IMR-90 (cell line): ENCODE data around the gene AHCYL1. TPM values are rescaled to one million over a fixed set of nuclear protein-coding genes. Genes with fewer than 3 reads are reported as not detected.

Experiments
- ATAC-seq: fragments of 200-7000 bp; cut with Tn5 transposase; 2 replicates; pipeline ENCODE4 v1.9.1; 2020; ENCODE audit warnings: low read depth, mild to moderate bottlenecking, moderate library complexity
- BruUV-seq: library from RNA; stranded (reverse); fragments of 400-500 nt; replicated peaks from 2 replicates; lab custom pipeline; 2021; lab: Mats Ljungman, UMichigan
- CTCF ChIA-PET: fragments of 300-600 bp; formaldehyde crosslinking; extraction: SDS; loops from one replicate; lab custom pipeline; 2021; ENCODE audit warnings: antibody characterized with exemption; lab: Yijun Ruan, JAX
- POLR2A ChIA-PET: fragments of 300-600 bp; sonication (Branson Sonifier 250); formaldehyde crosslinking; loops from one replicate; lab custom pipeline; 2022; ENCODE audit warnings: antibody characterized with exemption; ENCODE audit not compliant: unreplicated experiment; lab: Charles Lee
- DNase-seq: peaks from one replicate; pipeline ENCODE4 v3.0.0; 2013
- H2AFZ ChIP-seq: replicated peaks from 2 replicates; pipeline ENCODE3; 2013; ENCODE audit warnings: low read length, mild to moderate bottlenecking; ENCODE audit not compliant: poor library complexity
- H2AK5ac ChIP-seq: 2 replicates; pipeline ENCODE4 v1.6.1; 2013; ENCODE audit warnings: low read depth, low read length, inconsistent platforms
- H2AK9ac ChIP-seq: replicated peaks from 2 replicates; pipeline ENCODE3; 2013; ENCODE audit warnings: mild to moderate bottlenecking, low read depth, low read length, moderate library complexity; ENCODE audit not compliant: poor library complexity
- H2BK120ac ChIP-seq: 2 replicates; pipeline ENCODE4 v1.6.1; 2013; ENCODE audit warnings: low read depth, low read length, inconsistent platforms
- H2BK15ac ChIP-seq: 3 replicates; pipeline ENCODE4 v1.6.1; 2013; ENCODE audit warnings: low read depth, low read length, inconsistent platforms
- H2BK20ac ChIP-seq: 2 replicates; pipeline ENCODE4 v1.6.1; 2013; ENCODE audit warnings: low read depth, mild to moderate bottlenecking, inconsistent platforms, low read length, moderate library complexity
- H2BK5ac ChIP-seq: 2 replicates; pipeline ENCODE4 v1.6.1; 2013; ENCODE audit warnings: mild to moderate bottlenecking, low read depth, low read length, inconsistent platforms; ENCODE audit not compliant: poor library complexity, severe bottlenecking
- H3K14ac ChIP-seq: replicated peaks from 2 replicates; pipeline ENCODE4 v1.6.1; 2013; ENCODE audit warnings: low read depth, low read length, inconsistent platforms
- H3K18ac ChIP-seq: 2 replicates; pipeline ENCODE4 v1.6.1; 2013; ENCODE audit warnings: low read depth, low read length, control low read depth
- H3K23ac ChIP-seq: 2 replicates; pipeline ENCODE4 v1.6.1; 2013; ENCODE audit warnings: low read depth, low read length, inconsistent platforms
- H3K27ac ChIP-seq: 2 replicates; pipeline ENCODE4 v1.5.1; 2013; ENCODE audit warnings: mild to moderate bottlenecking, control low read depth, low read length; ENCODE audit not compliant: insufficient read depth
- H3K27me3 ChIP-seq: 2 replicates; pipeline ENCODE4 v1.6.1; 2013; ENCODE audit warnings: low read length; ENCODE audit not compliant: control insufficient read depth, insufficient read depth
- H3K36me3 ChIP-seq: 2 replicates; pipeline ENCODE4 v1.6.1; 2013; ENCODE audit warnings: low read length, mixed read lengths; ENCODE audit not compliant: control insufficient read depth, insufficient read depth
- H3K4ac ChIP-seq: 2 replicates; pipeline ENCODE4 v1.6.1; 2013; ENCODE audit warnings: low read depth, low read length, inconsistent platforms
- H3K4me1 ChIP-seq: 2 replicates; pipeline ENCODE4 v1.6.1; 2013; ENCODE audit warnings: low read length, mixed read lengths; ENCODE audit not compliant: control insufficient read depth, insufficient read depth
- H3K4me2 ChIP-seq: 2 replicates; pipeline ENCODE4 v1.6.1; 2013; ENCODE audit warnings: low read depth, mild to moderate bottlenecking, control low read depth, low read length, moderate library complexity
- H3K4me3 ChIP-seq: 2 replicates; pipeline ENCODE4 v1.5.1; 2013; ENCODE audit warnings: low read depth, mild to moderate bottlenecking, control low read depth, low read length, moderate library complexity; ENCODE audit not compliant: insufficient read depth
- H3K56ac ChIP-seq: 2 replicates; pipeline ENCODE4 v1.6.1; 2013; ENCODE audit warnings: low read length, inconsistent platforms; ENCODE audit not compliant: insufficient read depth; ENCODE audit errors: extremely low read depth
- H3K79me1 ChIP-seq, 2 experiments: 2 replicates each; pipeline ENCODE4 v1.6.1; 2013; ENCODE audit warnings: low read length in 2 of 2, inconsistent platforms in 1 of 2, low read depth in 1 of 2
- H3K9ac ChIP-seq: 2 replicates; pipeline ENCODE4 v1.6.1; 2013; ENCODE audit warnings: low read depth, low read length, control low read depth
- H3K9me1 ChIP-seq: 2 replicates; pipeline ENCODE4 v1.6.1; 2013; ENCODE audit warnings: low read length, inconsistent platforms; ENCODE audit not compliant: insufficient read depth
- H3K9me3 ChIP-seq: 2 replicates; pipeline ENCODE4 v1.6.1; 2013; ENCODE audit warnings: low read length; ENCODE audit not compliant: control insufficient read depth, insufficient read depth
- H4K20me1 ChIP-seq: 2 replicates; pipeline ENCODE4 v1.6.1; 2013; ENCODE audit warnings: low read length, inconsistent platforms; ENCODE audit not compliant: insufficient read depth
- H4K5ac ChIP-seq: 2 replicates; pipeline ENCODE4 v1.6.1; 2013; ENCODE audit warnings: mild to moderate bottlenecking, low read depth, low read length, control low read depth
- H4K8ac ChIP-seq, 2 experiments: 2 replicates each; pipeline ENCODE4 v1.6.1; 2013; ENCODE audit warnings: low read depth in 2 of 2, low read length in 2 of 2, control low read depth in 1 of 2, inconsistent platforms in 1 of 2
- H4K91ac ChIP-seq: 2 replicates; pipeline ENCODE4 v1.6.1; 2013; ENCODE audit warnings: low read depth, low read length, inconsistent platforms; ENCODE audit not compliant: insufficient read depth
- CEBPB ChIP-seq: IDR thresholded peaks from 2 replicates; pipeline ENCODE4 v1.6.1; 2012; ENCODE audit warnings: low read depth, low read length, improper control_type of control experiment
- FOS ChIP-seq: fragments of 150-350 bp; IDR thresholded peaks from 2 replicates; pipeline ENCODE4 v1.6.1; 2016; ENCODE audit warnings: low read depth, low read length
- MAZ ChIP-seq: IDR thresholded peaks from 2 replicates; pipeline ENCODE4 v1.6.1; 2012; ENCODE audit warnings: low read depth, mild to moderate bottlenecking, low read length, improper control_type of control experiment, moderate library complexity, borderline replicate concordance
- NFE2L2 ChIP-seq: fragments of 150-350 bp; IDR thresholded peaks from 2 replicates; pipeline ENCODE4 v1.6.1; 2016; ENCODE audit warnings: low read depth, mild to moderate bottlenecking, low read length
- SMC3 ChIP-seq: fragments of 150-350 bp; IDR thresholded peaks from 2 replicates; pipeline ENCODE4 v1.6.1; 2016; ENCODE audit warnings: low read depth, mild to moderate bottlenecking, antibody characterized with exemption, low read length, moderate library complexity
- WGBS, 2 experiments: methylation state at CpG; one replicate each; pipeline versions ENCODE4 v1.1.5 to v1.1.7; 2013; ENCODE audit warnings: missing lambda C conversion rate in 2 of 2; ENCODE audit not compliant: insufficient read length in 1 of 2; ENCODE audit errors: extremely low coverage in 2 of 2; 5-methylcytosine and 5-hydroxymethylcytosine counted together
- dilution Hi-C: fragments of 300-500 bp; cut with HindIII; formaldehyde crosslinking; loops from one replicate; pipeline ENCODE4 v1.14.3; 2018; ENCODE audit warnings: low sequenced_read_pairs; ENCODE audit not compliant: unreplicated experiment
- in situ Hi-C: fragments of 300-500 bp; cut with MboI; formaldehyde crosslinking; loops from 3 replicates; pipeline ENCODE4 v1.14.3; 2019; ENCODE audit warnings: low sequenced_read_pairs, inconsistent platforms, mixed read lengths
- intact Hi-C: fragments of 100-400 bp; cut with micrococcal nuclease; formaldehyde crosslinking; loops from 2 replicates; pipeline ENCODE4 v1.10.0; 2022
- polyA plus RNA-seq, 3 experiments: library from polyadenylated mRNA; depleted of rRNA; stranded (reverse); fragments of >200 nt; gene quantifications; 2 replicates each; pipeline ENCODE4 v1.2.3, GENCODE V29; 2012; ENCODE audit warnings: low replicate concordance in 1 of 3
- total RNA-seq: library from RNA; depleted of rRNA; stranded (reverse); fragments of >200 nt; gene quantifications from 2 replicates; pipeline ENCODE4 v1.2.3, GENCODE V29; 2012

AHCYL1 gene
- total and polyA plus RNA-seq, 2 of the 4 experiments (the other 2 are of a cell fraction), result 75.1 to 76.0 TPM

GRCh38 chr1:109959974-109960744, 24.4 kb upstream of the AHCYL1 start:
- H2AFZ ChIP-seq, result peak overlapping the region; percentile 89

More at GRCh38 chr1:109959974-109960744, 24.4 kb upstream of the AHCYL1 start:
- Histone ChIP-seq H3K4me1 (peaks cover 13% of the 10 kb centered on the region), H3K9ac (peak overlapping the region; percentile 81; the same call in 1 of the 2 replicates), H2BK15ac (peak overlapping the region; percentile 98; the same call in 2 of the 3 replicates), H4K20me1 (no peaks in the 10 kb centered on the region), H2BK120ac (peak overlapping the region; percentile 99), H3K27ac (peak overlapping the region; percentile 92), H3K27me3 (no peaks in the 10 kb centered on the region), H3K4me2 (peak overlapping the region; percentile 41), H3K56ac (peak overlapping the region; percentile 98; the same call in 1 of the 2 replicates), H3K23ac (peak overlapping the region; percentile 98), H2BK5ac (peak overlapping the region; percentile 100), H2BK20ac (peak overlapping the region; percentile 99), H4K91ac (peak overlapping the region; percentile 94), H2AK5ac (peak overlapping the region; percentile 71), H3K4me3 (no peak overlapping the region), H3K36me3 (no peaks in the 10 kb centered on the region), H3K79me1 (no peaks in the 10 kb centered on the region), H4K8ac (peak overlapping the region; percentile 57 to 98; a peak in 3 of 4 replicates), H3K14ac (peak overlapping the region; percentile 98), H3K9me3 (no peaks in the 10 kb centered on the region), H3K18ac (peak overlapping the region; percentile 40; the same call in 1 of the 2 replicates), H3K4ac (peak overlapping the region; percentile 97), H4K5ac (peak overlapping the region; percentile 41; the same call in 1 of the 2 replicates), H3K9me1 (peaks cover 15% of the 10 kb centered on the region), H2AK9ac (peak overlapping the region; percentile 39)
- ChIA-PET CTCF (interaction anchor here (0.8 to 1.8 kb wide), 4 partner anchors 16 to 169 kb away, joined by 3 to 6 read pairs (median 5); partner anchors contain the start of gene AHCYL1), POLR2A (interaction anchor here (0.5 to 1.3 kb wide), 3 partner anchors 13 to 19 kb away, joined by 3 to 4 read pairs (median 3); no protein-coding TSS in a partner anchor)
- in situ Hi-C loops, result no loop called here
- TF ChIP-seq NFE2L2 (no peak), MAZ (no peak), CEBPB (peak; percentile 14; the same call in 1 of the 2 replicates), FOS (no peak), SMC3 (no peak)
- DNase-seq, result peak; percentile 78
- WGBS, 2 experiments, result 0% methylated on average over 2 of the region's 7 CpGs; no CpG with 5 or more reads in 1 of the 2 experiments
- intact Hi-C loops, result no loop called here
- peak; percentile 99 for ATAC-seq
- BruUV-seq, result no TSS peak
- dilution Hi-C loops, result no loop called here
